HEK293 (cell line): ENCODE data around the gene PPP2R2D.

Source experiments
- CTCF ChIA-PET: fragments of 350-600 bp; formaldehyde crosslinking; extraction: SDS; loops from one replicate; lab custom pipeline; 2021; ENCODE audit warnings: antibody characterized with exemption; lab: Yijun Ruan, JAX
- POLR2A ChIA-PET: fragments of 300-600 bp; formaldehyde crosslinking; extraction: SDS; loops from one replicate; lab custom pipeline; 2020; ENCODE audit warnings: antibody characterized with exemption, inconsistent platforms; lab: Yijun Ruan, JAX
- H3K27ac ChIP-seq: fragments of 200-500 bp; sonication (Bioruptor generic); 2 replicates; pipeline ENCODE4 v1.5.1; 2014; ENCODE audit warnings: low read depth, low read length, control low read depth, inconsistent platforms; ENCODE audit errors: extremely low read depth
- H3K36me3 ChIP-seq, 2 experiments: fragments of 200-500 bp in 1 of 2; sonication (Bioruptor generic) in 1 of 2; 1 replicate in 1 of 2; 2 replicates in 1 of 2; pipeline ENCODE4 v1.5.1; 2014 to 2017; ENCODE audit warnings: inconsistent platforms in 2 of 2, low read length in 2 of 2; ENCODE audit not compliant: control insufficient read depth in 2 of 2, insufficient read depth in 1 of 2
- H3K4me1 ChIP-seq: fragments of 200-500 bp; sonication (Bioruptor generic); 2 replicates; pipeline ENCODE4 v1.5.1; 2014; ENCODE audit warnings: mild to moderate bottlenecking, low read length, inconsistent platforms; ENCODE audit not compliant: control insufficient read depth, insufficient read depth
- H3K4me3 ChIP-seq: 2 replicates; pipeline ENCODE4 v1.5.1; 2011; ENCODE audit warnings: low read depth, mild to moderate bottlenecking, control low read depth, low read length, moderate library complexity
- H3K9me3 ChIP-seq: fragments of 200-500 bp; sonication (Bioruptor generic); 2 replicates; pipeline ENCODE4 v1.5.1; 2014; ENCODE audit warnings: low read depth, low read length, inconsistent platforms; ENCODE audit not compliant: control insufficient read depth, insufficient read depth
- BCL11B ChIP-seq: fragments of 450-650 bp; formaldehyde crosslinking; IDR thresholded peaks from 2 replicates; pipeline ENCODE4 v1.5.1; 2016; ENCODE audit warnings: low read depth, missing biosample characterization, missing genetic modification characterization
- IKZF3 ChIP-seq: fragments of 450-650 bp; IDR thresholded peaks from 2 replicates; pipeline ENCODE4 v1.5.0; 2018; ENCODE audit warnings: missing biosample characterization, mild to moderate bottlenecking, missing genetic modification characterization, moderate library complexity
- OSR2 ChIP-seq: fragments of 450-650 bp; formaldehyde crosslinking; IDR thresholded peaks from 2 replicates; pipeline ENCODE4 v1.5.1; 2016; ENCODE audit warnings: missing biosample characterization, missing genetic modification characterization
- SALL2 ChIP-seq: fragments of 450-650 bp; formaldehyde crosslinking; IDR thresholded peaks from 2 replicates; pipeline ENCODE4 v1.5.0; 2017; ENCODE audit warnings: missing biosample characterization, mild to moderate bottlenecking, missing genetic modification characterization, borderline replicate concordance
- ZBTB17 ChIP-seq: fragments of 450-650 bp; formaldehyde crosslinking; IDR thresholded peaks from 2 replicates; pipeline ENCODE4 v1.5.1; 2016; ENCODE audit warnings: missing biosample characterization, missing genetic modification characterization
- ZNF121 ChIP-seq: fragments of 450-650 bp; formaldehyde crosslinking; IDR thresholded peaks from 2 replicates; pipeline ENCODE4 v1.5.1; 2016; ENCODE audit warnings: missing biosample characterization, missing genetic modification characterization
- ZNF140 ChIP-seq: fragments of 450-650 bp; formaldehyde crosslinking; IDR thresholded peaks from 2 replicates; pipeline ENCODE4 v1.5.1; 2016; ENCODE audit warnings: missing biosample characterization, missing genetic modification characterization
- ZNF19 ChIP-seq: fragments of 450-650 bp; formaldehyde crosslinking; IDR thresholded peaks from 2 replicates; pipeline ENCODE4; 2016; ENCODE audit warnings: missing biosample characterization, missing genetic modification characterization, low read depth
- ZNF280C ChIP-seq: fragments of 450-650 bp; formaldehyde crosslinking; IDR thresholded peaks from 2 replicates; pipeline ENCODE4 v1.5.1; 2016; ENCODE audit warnings: missing biosample characterization, missing genetic modification characterization
- ZNF544 ChIP-seq: fragments of 450-650 bp; formaldehyde crosslinking; IDR thresholded peaks from 2 replicates; pipeline ENCODE4 v1.5.0; 2017; ENCODE audit warnings: missing biosample characterization, missing genetic modification characterization
- ZNF548 ChIP-seq: fragments of 450-650 bp; formaldehyde crosslinking; IDR thresholded peaks from 2 replicates; pipeline ENCODE4 v1.5.1; 2016; ENCODE audit warnings: missing biosample characterization, missing genetic modification characterization
- ZNF549 ChIP-seq: fragments of 450-650 bp; IDR thresholded peaks from 2 replicates; pipeline ENCODE4 v1.5.1; 2018; ENCODE audit warnings: missing biosample characterization, missing genetic modification characterization, mild to moderate bottlenecking, inconsistent platforms, moderate library complexity
- ZNF660 ChIP-seq: fragments of 450-650 bp; IDR thresholded peaks from 2 replicates; pipeline ENCODE4 v1.5.1; 2018; ENCODE audit warnings: missing biosample characterization, mild to moderate bottlenecking, missing genetic modification characterization
- ZNF677 ChIP-seq: fragments of 450-650 bp; IDR thresholded peaks from 2 replicates; pipeline ENCODE4 v1.5.0; 2018; ENCODE audit warnings: missing biosample characterization, mild to moderate bottlenecking, missing genetic modification characterization, moderate library complexity
- ZNF791 ChIP-seq: fragments of 450-650 bp; formaldehyde crosslinking; IDR thresholded peaks from 2 replicates; pipeline ENCODE4 v1.5.1; 2016; ENCODE audit warnings: missing biosample characterization, missing genetic modification characterization
- ZNF843 ChIP-seq: fragments of 450-650 bp; formaldehyde crosslinking; IDR thresholded peaks from 2 replicates; pipeline ENCODE4 v1.5.1; 2016; ENCODE audit warnings: missing biosample characterization, missing genetic modification characterization
- TF ChIP-seq, protein P1 (sequence below): fragments of 450-650 bp; formaldehyde crosslinking; IDR thresholded peaks from 2 replicates; pipeline ENCODE4 v1.5.1; 2017; ENCODE audit warnings: missing biosample characterization, missing genetic modification characterization
- TF ChIP-seq, protein P2 (sequence below): sonication (generic); formaldehyde crosslinking; IDR thresholded peaks from 2 replicates; pipeline ENCODE4 v1.8.1; 2022; ENCODE audit warnings: mild to moderate bottlenecking, moderate library complexity, missing genetic modification reagents
- TF ChIP-seq, protein P3 (sequence below): fragments of 450-650 bp; formaldehyde crosslinking; IDR thresholded peaks from 2 replicates; pipeline ENCODE4 v1.5.1; 2016; ENCODE audit warnings: missing biosample characterization, missing genetic modification characterization

Gene PPP2R2D

DNA sequence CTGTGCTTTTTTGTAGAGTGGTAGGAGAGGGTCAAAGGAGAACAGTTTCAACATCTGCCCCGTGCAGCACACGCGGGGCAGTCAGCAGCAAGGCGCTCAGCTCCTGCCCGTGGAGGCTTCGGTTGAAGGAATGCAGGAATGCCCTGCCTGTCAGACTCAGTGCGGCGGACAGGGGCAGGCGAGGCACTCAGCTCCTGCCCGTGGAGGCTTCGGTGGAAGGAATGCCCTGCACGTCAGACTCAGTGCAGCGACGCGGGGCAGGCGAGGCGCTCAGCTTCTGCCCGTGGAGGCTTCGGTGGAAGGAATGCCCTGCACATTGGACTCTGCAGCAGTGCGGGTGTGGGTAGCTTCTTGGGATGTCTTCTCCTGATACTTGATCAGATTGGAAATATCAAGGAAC, 37.0 kb downstream of the PPP2R2D start:
- Histone ChIP-seq H3K27ac (no peak overlapping the region), H3K9me3 (no peaks in the 10 kb centered on the region), H3K4me3 (no peak overlapping the region), H3K36me3 (peaks cover 15 to 77% of the 10 kb centered on the region in 2 experiments), H3K4me1 (no peaks in the 10 kb centered on the region)
- TF ChIP-seq ZNF549 (tag by site-specific recombination): no peak
- TF ChIP-seq ZNF791 (tag by site-specific recombination): no peak
- TF ChIP-seq ZNF677: no peak
- TF ChIP-seq ZNF140: no peak
- TF ChIP-seq, protein P1, sequence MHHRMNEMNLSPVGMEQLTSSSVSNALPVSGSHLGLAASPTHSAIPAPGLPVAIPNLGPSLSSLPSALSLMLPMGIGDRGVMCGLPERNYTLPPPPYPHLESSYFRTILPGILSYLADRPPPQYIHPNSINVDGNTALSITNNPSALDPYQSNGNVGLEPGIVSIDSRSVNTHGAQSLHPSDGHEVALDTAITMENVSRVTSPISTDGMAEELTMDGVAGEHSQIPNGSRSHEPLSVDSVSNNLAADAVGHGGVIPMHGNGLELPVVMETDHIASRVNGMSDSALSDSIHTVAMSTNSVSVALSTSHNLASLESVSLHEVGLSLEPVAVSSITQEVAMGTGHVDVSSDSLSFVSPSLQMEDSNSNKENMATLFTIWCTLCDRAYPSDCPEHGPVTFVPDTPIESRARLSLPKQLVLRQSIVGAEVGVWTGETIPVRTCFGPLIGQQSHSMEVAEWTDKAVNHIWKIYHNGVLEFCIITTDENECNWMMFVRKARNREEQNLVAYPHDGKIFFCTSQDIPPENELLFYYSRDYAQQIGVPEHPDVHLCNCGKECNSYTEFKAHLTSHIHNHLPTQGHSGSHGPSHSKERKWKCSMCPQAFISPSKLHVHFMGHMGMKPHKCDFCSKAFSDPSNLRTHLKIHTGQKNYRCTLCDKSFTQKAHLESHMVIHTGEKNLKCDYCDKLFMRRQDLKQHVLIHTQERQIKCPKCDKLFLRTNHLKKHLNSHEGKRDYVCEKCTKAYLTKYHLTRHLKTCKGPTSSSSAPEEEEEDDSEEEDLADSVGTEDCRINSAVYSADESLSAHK: no peak
- TF ChIP-seq ZNF660: no peak
- no peak for TF ChIP-seq ZNF843 (tag by site-specific recombination)
- no peak for TF ChIP-seq ZBTB17 (tag by site-specific recombination)
- TF ChIP-seq BCL11B (tag by site-specific recombination): no peak
- TF ChIP-seq ZNF280C (tag by site-specific recombination): no peak
- TF ChIP-seq, protein P2, sequence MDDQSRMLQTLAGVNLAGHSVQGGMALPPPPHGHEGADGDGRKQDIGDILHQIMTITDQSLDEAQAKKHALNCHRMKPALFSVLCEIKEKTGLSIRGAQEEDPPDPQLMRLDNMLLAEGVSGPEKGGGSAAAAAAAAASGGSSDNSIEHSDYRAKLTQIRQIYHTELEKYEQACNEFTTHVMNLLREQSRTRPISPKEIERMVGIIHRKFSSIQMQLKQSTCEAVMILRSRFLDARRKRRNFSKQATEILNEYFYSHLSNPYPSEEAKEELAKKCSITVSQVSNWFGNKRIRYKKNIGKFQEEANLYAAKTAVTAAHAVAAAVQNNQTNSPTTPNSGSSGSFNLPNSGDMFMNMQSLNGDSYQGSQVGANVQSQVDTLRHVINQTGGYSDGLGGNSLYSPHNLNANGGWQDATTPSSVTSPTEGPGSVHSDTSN (CRISPR knock-in tag): no peak
- no peak for TF ChIP-seq ZNF548 (tag by site-specific recombination)
- CTCF ChIA-PET: no interaction called here
- POLR2A ChIA-PET: no interaction called here

GRCh38 chr10:131938681-131939080, 37.9 kb downstream of the PPP2R2D start:
- Histone ChIP-seq H3K4me1 (no peaks in the 10 kb centered on the region), H3K9me3 (no peaks in the 10 kb centered on the region), H3K4me3 (no peak overlapping the region), H3K36me3 (peaks cover 15 to 84% of the 10 kb centered on the region in 2 experiments), H3K27ac (no peak overlapping the region)
- ChIA-PET POLR2A (no interaction called here), CTCF (no interaction called here)
- no peak for TF ChIP-seq IKZF3 (tag by site-specific recombination)
- no peak for TF ChIP-seq ZNF544 (tag by site-specific recombination)

GRCh38 chr10:131942455-131942854, 41.6 kb downstream of the PPP2R2D start:
- Histone ChIP-seq H3K4me3 (no peak overlapping the region), H3K4me1 (no peaks in the 10 kb centered on the region), H3K27ac (no peak overlapping the region), H3K9me3 (no peaks in the 10 kb centered on the region), H3K36me3 (peaks cover 15 to 90% of the 10 kb centered on the region in 2 experiments)
- CTCF ChIA-PET: interaction anchor here (1.0 to 2.9 kb wide), 5 partner anchors 14 to 57 kb away, joined by 3 to 10 read pairs (median 6); no protein-coding TSS in a partner anchor
- TF ChIP-seq ZNF121 (peak; percentile 56), OSR2 (no peak), ZNF19 (no peak), SALL2 (tag by site-specific recombination) (no peak)
- TF ChIP-seq, protein P3, sequence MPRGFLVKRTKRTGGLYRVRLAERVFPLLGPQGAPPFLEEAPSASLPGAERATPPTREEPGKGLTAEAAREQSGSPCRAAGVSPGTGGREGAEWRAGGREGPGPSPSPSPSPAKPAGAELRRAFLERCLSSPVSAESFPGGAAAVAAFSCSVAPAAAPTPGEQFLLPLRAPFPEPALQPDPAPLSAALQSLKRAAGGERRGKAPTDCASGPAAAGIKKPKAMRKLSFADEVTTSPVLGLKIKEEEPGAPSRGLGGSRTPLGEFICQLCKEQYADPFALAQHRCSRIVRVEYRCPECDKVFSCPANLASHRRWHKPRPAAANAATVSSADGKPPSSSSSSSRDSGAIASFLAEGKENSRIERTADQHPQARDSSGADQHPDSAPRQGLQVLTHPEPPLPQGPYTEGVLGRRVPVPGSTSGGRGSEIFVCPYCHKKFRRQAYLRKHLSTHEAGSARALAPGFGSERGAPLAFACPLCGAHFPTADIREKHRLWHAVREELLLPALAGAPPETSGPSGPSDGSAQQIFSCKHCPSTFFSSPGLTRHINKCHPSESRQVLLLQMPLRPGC (tag by site-specific recombination): no peak
- POLR2A ChIA-PET: no interaction called here
